ENCODE measurements around the gene RHBDD3.

GRCh38 chr22:29215012-29215860 lies 52.5 kb downstream of the RHBDD3 start:
- TF ChIP-seq CTCF (IDR thresholded peaks at IDR 0.05) (no peak), POLR2A (IDR thresholded peaks at IDR 0.05) (no peak)
